RWPE1 (cell line): Measurements from ENCODE around the gene TEX261.

Experiments used
- CTCF ChIA-PET: fragments of 350-600 bp; sonication (Branson Sonifier 250); formaldehyde crosslinking; extraction: SDS; loops from one replicate; lab custom pipeline; 2021; lab: Yijun Ruan, JAX
- POLR2A ChIA-PET: fragments of 400-600 bp; formaldehyde crosslinking; extraction: SDS; loops from one replicate; lab custom pipeline; 2020; ENCODE audit warnings: antibody characterized with exemption; ENCODE audit not compliant: low non-redundant PET; lab: Yijun Ruan, JAX
- DNase-seq: peaks from one replicate; pipeline ENCODE4 v3.0.0; 2012; ENCODE audit warnings: low spot score
- H3K27ac ChIP-seq: fragments of 450-650 bp; 2 replicates; pipeline ENCODE4 v1.5.1; 2017
- CTCF ChIP-seq: fragments of 450-650 bp; conservative IDR thresholded peaks from 2 replicates; pipeline ENCODE4 v1.5.1; 2017; ENCODE audit warnings: low read depth, mild to moderate bottlenecking

TEX261 gene

GRCh38 chr2:70964596-70965386 is 29.9 kb downstream of the TEX261 start:
- POLR2A ChIA-PET, result no interaction called here
- DNase-seq, result peak; percentile 58
- H3K27ac ChIP-seq, result no peak overlapping the region
- peak; percentile 84 for TF ChIP-seq CTCF
- CTCF ChIA-PET, result interaction anchor here (0.6 to 2.0 kb wide), 9 partner anchors 11 to 974 kb away, joined by 3 to 18 read pairs (median 5); partner anchors contain the start of gene ANKRD53

GRCh38 chr2:70964133-70964532 is 30.5 kb downstream of the TEX261 start:
- no peak overlapping the region for H3K27ac ChIP-seq
- no peak for TF ChIP-seq CTCF
- no peak for DNase-seq
- ChIA-PET POLR2A (no interaction called here), CTCF (interaction anchor here (0.7 to 2.0 kb wide), 6 partner anchors 10 to 97 kb away, joined by 4 to 18 read pairs (median 9); partner anchors contain the start of gene ANKRD53)

GRCh38 chr2:70962885-70963878 is 31.5 kb downstream of the TEX261 start:
- DNase-seq, result no peak
- ChIA-PET CTCF (interaction anchor here (0.6 kb wide), 1 partner anchor 26 kb away, joined by 3 read pairs; no protein-coding TSS in a partner anchor), POLR2A (no interaction called here)
- TF ChIP-seq CTCF, result no peak
- no peak overlapping the region for H3K27ac ChIP-seq

- no peak overlapping the region for H3K27ac ChIP-seq
- TF ChIP-seq CTCF, result no peak
- ChIA-PET CTCF (interaction anchor here (0.6 to 2.0 kb wide), 2 partner anchors 14 to 25 kb away, joined by 3 to 7 read pairs; no protein-coding TSS in a partner anchor), POLR2A (no interaction called here)
- no peak for DNase-seq
Measured at GRCh38 chr2:70962211-70962884, 32.3 kb downstream of the TEX261 start.

DNA sequence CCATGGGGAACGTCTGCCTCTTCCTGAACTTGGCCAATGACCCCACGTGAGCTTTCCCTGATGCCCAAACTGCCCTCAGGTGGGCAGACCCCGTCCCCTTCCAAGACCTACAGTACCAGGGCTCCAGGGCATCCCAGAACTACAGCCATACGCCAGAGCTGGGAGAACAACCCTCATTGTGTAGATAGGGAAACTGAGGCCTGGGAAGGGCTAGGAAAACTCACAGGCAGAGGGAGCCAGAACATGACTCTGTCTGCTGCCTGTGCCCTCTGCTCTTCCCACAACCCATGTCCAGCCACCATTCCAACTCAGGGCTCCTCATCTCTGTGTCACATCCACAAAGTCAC is 33.1 kb downstream of the TEX261 start:
- POLR2A ChIA-PET, result no interaction called here
- no peak for DNase-seq
- no peak for TF ChIP-seq CTCF
- CTCF ChIA-PET, result interaction anchor here (0.6 to 2.0 kb wide), 2 partner anchors 13 to 232 kb away, joined by 4 to 7 read pairs; no protein-coding TSS in a partner anchor
- H3K27ac ChIP-seq, result no peak overlapping the region
